Measurements from ENCODE around the gene CARD9.

Gene CARD9

DNA sequence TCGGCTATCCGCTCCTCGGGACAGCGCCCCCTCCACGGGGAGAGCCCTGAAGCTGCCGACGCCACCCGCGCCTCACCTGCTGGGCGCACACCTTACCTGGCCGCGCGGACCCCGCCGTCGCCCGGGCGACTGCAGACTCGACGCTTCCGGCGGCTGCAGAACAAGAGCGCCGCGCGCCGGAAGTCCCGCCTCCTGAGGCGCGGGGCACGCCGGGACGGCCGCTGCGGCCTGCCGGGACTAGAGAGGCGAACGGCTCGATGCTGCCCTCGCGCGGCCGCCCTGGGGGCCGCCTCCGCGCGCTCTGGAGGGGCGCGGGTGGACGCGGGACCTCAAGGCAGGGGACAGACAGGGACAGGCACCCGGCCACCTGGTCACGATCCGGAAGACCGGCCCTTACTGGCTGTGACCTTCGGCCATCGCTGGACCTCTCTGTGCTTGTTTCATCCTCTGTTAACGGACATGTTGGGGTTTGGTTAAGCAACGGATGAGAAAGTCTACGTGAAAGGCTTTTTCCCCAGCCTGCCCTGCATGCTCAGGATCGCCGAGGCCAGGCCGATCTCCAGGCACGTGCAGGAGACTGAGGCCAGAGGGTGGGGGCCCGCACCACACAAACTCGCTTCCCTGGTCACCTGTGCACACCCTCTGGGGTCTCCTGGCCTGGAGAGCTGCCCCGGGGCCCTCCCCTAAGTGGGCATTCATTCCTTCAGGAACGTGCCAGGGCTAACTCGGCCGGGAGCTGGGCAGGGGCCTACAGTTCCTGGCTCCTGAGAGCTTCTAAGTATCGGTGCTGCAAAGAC is 26.8 kb upstream of the CARD9 start, which contains the start of gene SNAPC4:
TSS of gene SNAPC4 (minus strand) at position 133 of the 797 bp plus-strand sequence. CDS start 1,742 bp downstream, outside the sequence.
- peak; percentile 95 for DNase-seq

DNA sequence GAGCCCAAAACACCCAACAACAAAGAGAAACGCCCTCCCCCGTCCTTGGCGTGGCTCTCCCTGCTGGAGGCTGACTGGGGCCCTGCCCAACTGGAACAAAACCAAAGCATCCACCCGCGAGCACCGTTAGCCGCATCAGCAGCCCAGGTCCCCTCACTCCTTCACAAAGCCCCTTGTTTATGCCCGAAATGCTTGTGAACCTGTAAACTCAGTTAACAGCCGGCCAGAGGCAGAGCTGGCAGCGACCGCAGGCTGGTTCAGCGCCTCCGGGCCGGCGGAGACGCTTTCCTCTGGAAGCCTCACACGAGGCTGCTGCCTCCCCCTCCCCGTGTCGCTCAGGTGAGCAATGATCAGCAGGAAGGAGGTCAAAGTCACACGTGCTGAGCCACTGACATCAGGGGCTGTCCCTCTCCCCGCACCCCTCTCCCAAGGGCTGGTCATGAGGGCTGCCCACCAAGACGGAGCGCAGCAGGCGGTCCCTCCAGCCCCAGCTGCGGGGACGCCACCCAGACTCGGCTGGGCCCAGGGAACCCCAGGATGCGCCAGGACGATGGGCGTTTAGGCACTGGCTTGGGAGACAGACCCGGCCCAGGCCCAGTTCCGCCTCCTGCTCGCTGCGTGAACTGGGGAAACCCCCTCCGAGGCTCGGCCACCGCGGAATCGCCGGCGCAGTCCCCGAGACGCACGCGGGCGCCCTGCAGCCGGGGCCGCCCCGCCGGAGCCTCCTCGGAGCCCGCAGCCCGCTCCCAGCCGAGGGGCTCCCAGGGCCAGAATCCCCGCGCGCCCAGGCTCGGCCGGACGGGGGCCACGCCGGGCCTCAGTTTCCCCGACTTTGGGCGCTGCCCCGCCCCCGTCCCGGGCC is 25.9 kb upstream of the CARD9 start:
- peak; percentile 54 for DNase-seq

DNA sequence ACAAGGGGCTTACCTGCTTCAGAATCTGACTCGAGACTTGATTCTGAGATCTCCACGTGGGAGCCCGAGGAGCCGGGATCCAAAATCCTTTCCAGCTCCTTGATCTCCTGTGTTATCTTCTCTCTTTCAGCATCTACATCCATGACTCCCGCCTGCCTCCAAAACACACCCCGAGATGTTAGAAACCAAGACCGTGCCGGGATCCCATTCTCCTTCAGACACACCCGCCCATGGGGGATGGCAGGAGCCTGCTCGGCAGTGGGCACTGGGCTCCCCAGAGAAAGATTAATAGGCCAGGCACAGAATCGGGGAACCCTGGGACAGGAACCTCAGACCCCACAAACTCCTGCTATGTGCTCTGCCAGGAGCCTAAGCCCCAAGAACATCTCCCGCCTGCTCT is 24.8 kb upstream of the CARD9 start:
- no peak for DNase-seq

DNA sequence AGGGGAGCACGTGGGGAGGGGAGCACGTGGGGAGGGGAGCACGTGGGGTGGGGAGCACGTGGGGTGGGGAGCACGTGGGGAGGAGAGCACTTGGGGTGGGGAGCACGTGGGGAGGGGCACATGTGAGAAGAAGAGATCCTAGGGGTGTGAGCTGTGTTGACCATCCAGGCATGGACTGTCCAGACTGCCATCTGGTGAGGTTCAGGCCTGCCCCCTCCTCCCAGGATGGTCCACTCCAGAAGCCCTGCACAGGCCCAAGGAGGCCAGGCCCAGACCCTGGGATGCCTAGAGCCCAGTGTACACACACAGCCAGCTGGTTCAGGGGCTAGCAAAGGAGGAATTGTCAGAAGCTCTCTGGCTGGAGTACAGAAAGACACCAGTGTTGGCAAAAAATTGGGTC is 24.2 kb upstream of the CARD9 start:
- no peak for DNase-seq

DNA sequence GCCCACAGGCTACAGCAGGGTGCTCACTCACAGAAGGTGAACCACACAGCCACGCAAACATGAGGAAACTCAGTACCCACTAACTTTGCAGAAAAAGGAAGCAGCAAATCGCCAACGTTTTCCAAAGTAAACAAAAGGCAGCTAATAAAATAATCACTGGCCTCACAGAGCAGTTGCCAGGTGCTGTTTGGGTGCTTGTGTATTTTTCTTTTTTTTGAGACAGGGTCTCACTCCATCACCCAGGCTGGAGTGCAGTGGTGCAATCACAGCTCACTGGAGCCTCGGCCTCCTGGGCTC is 22.7 kb upstream of the CARD9 start:
- no peak for DNase-seq

DNA sequence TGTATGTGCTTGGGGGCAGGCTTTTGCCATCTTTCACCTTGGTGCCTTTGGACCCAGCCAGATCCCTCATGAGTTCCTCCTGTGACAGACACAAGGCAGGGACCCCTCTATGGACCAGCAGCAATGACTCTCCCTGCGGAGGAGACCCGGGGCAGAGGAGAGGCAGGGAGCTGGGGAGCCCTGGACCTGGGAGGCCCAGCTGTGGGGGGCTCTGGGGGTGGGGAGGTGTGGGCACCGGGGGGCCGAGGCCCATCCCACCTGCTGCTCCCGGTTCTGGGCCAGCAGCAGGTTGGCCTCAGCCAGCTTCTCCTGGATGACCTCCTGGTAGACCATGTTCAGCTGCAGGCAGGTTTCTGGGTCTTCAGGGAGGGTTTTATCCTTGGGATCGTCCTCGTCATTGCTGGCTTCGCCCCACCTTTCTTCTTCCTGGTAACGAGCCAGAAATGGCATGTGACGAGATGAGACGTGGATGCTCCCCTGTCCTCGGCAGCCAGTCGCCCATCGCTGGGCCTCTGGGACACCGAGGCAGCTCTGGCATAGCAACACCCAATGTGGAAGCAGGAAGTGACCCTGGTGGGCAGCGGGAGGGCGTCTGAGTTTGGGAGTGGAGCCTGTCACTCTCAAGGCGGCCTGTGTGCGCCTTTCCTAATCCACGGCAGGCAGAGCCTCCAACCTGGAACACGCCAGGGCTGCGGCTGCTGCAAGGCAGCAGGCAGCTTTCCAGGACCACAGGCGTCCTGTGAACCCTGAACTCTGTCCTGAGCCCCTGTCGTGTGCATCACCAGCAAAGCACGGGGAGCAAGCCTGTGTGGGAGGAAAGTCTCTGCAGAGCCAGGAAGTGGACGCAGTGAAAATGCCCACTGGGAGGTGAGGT is 22.1 kb upstream of the CARD9 start:
- no peak for DNase-seq

DNA sequence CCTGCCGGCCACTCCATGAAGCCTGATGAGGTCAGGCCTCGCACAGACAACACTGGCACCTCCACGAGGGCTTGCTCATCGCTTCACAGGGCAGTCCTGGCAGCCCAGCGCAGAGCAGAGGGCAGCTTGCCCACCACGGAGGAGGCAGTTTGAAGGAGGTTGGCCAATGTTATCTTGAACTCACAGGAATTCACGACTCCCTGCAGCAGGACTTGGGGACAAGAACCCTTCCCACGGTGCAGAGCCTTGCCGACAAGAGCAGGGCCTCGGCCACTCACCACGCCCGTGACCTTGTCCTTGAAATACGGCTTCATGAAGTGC is 21.5 kb upstream of the CARD9 start:
- DNase-seq, result no peak

DNA sequence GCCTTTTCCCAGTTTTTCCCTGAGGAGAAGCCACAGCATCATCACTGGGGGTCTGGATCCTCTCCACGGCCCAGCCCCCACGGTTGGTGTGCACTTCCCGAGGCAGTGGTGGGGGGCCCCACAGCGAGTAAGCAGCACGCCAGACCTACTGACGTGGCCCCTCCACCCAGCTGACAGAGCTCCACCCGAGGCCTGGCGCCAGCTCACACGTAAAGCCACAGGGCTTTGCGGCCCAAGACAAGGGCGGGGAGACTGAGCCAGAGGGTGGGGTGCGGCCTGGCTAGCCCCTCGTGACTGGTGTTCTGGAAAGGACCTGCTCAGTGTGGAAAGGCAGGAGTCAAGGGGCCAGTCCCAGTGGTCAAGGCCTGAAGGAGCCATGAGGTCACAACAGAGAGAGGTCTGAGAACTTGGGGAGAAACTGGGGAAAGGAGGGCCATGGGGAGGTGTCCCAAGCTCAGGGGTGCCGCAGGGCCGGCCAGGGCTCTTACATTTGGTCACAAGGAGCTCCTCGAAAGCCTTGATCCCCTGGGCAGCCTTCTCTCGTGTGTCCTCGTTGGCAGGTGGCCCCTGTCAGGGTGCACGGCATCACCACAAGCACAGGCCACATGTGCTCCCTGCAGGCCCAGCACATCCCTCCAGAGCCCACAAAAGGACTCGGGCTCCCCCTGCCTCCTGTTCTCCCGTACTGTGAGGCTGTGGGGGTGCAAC is 21.0 kb upstream of the CARD9 start:
- DNase-seq, result no peak

DNA sequence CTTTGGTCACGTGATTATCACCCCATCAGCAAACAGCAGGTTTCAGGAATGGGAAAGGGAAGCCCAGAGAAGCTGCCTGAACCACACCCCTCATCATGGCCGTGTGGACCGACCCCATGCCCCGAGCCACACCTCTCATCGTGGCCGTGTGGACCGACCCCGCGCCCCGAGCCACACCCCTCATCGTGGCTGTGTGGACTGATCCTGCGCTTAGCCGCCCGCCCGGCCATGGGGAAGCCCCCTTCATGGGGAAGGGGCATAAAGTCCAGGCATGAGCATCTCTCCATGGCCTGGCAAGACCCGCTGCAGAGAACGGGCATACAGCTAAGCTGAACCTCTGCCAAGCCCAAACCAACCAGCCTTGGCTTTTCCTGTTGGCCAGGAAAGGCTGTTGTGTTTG is 20.1 kb upstream of the CARD9 start:
- DNase-seq, result no peak

DNA sequence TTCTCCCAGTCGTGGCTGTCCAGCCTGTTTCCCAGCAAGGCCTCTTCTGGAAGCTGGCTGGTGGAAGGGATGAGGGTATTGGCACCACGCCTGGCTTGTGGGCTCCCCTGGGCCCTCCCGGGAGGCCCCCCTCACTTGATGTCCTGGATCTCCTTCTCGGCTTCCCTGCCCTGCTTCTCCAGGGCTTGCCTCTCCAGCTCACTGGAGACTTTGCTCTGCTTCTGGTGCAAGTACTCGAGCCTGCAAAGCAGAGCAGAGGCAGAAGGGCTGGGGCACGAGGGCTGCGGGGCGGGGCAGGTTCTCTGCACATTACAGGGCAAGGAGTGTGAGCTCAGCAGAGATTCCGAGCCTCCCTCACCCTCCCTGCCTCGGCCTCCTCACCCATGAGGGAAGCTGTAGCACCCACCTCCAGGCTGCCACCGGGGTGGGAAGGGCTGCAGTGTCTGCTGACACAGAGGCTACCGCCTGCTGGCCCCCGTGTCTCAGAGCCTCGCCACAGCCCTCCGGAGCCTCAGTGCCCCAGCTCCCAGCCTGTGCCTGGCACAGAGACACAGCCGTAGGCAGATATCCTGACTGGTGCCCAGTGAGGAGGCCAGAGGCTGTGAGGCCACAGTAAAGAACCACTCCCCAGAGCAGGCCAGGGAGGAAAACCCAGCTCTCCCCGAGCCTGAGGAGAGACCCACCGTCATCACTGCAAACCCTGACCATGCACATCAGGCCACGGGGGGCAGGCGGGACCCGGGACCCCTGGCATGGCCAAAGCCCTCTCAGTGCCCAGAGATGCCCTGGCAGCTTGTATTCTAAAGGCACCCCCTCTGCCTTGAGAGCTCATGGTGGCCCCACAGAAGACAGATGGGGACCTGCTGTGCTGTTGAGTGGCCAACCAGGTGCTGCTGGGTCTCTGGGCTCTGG is 19.3 kb upstream of the CARD9 start:
- no peak for DNase-seq

DNA sequence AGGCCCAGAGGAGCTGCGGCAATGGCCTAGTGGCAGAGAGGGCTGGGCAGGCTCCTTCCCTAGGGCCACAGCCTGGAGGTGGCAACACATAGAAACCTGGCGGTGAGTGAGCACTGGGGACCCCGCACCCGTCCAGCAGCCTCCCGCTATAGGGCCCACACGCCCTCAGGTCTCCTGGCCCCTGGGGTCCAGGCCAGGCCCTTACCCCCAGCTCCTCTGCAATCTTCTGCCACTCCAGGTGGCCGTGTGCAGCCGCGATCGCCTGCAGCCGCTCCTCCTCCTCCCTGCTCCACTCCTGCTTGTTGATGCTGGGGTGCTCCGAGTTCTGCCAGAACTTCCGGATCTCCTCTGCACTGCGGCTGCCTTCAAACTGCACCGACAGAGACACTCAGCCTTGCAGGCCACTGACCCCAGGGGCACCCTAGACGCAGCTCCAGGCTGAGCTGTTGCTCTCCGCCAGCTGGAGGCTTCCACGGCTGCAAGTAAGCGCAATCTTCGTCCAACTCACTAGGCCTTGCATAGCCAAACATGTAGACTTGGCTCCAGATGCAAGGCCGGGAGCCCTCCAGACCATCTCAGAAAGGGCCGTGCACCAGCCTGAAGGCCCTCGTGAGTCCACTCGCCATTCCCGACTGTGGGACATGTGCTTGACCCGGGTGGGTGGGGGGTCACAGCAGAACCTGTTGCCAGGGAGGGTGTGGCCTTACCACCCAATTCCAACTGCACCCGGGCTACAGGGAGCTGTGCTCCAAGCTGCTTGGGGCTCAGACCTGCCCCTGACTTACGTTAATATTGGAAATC is 18.5 kb upstream of the CARD9 start:
- no peak for DNase-seq

DNA sequence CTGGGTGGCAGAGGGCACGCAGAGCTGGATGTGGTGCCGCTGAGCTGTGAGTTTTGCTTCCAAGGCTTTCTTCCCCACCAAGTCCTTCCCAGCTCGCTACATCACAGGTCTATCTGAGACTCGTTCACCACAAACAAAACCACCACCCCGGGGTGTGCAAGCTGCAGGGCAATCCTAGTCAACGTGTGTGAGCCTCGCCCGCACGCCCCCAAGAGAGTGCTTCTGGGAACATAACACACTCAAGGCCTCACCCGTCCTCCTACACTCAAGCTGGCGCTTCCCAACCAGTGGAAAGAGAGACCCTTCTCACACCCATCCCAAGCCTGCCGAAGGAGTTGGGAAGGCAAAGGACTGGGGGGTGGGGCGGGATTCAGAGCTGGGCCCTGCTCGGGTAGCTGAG is 15.9 kb upstream of the CARD9 start:
- no peak for DNase-seq

DNA sequence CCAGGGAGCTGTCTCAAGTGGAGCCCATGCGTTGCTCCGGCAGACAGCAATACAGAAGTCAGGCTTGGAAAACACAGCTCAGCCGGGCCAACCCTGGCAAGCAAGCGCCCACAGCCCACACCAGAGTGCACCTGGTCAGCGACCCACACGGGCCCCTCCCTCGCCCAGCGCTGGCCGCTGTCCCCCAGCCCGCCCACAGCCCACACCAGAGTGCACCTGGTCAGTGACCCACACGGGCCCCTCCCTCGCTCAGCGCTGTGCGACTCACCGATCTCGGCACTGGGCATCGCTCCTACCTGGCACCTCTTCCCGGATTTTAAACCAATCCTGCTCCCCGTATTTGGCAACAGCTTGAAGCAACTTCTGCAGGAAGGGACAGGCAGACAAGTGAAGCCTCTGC is 13.7 kb upstream of the CARD9 start:
- DNase-seq, result no peak

DNA sequence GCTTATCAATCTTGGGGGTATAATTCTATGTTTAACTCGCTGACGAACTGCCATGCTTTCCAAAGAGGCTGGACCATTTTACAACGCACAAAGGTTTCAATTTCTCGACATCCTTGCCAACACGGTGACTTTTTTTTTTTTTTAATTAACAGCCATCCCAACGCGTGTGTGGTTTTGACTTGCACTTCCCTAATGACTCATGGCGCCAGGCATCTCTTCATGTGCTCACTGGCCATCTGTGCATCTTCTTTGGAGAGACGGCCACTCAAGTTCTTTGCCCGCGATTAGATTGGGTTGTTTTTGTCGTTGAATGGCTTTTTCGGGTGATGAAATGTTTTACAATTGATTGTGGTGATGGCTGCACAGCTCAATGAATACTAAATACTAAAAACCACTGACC is 12.5 kb upstream of the CARD9 start:
- DNase-seq, result peak; percentile 54

DNA sequence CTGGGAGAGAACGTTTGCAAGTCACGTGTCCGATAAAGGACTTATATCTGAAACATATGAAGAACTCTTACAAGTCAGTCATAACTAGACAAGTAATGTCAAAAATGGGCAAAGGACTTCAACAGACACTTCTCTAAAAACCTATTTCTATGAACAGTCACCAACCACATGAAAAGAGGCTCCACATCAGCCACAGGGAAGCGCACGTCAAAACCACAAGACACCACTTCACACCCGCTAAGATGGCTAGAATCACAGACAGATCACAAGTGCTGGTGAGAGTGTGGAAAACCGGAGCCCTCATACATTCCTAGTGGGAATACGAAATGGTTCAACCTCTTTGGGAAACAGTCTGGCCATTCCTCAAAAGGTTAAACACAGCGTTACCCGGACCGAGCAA is 11.5 kb upstream of the CARD9 start:
- DNase-seq, result no peak

DNA sequence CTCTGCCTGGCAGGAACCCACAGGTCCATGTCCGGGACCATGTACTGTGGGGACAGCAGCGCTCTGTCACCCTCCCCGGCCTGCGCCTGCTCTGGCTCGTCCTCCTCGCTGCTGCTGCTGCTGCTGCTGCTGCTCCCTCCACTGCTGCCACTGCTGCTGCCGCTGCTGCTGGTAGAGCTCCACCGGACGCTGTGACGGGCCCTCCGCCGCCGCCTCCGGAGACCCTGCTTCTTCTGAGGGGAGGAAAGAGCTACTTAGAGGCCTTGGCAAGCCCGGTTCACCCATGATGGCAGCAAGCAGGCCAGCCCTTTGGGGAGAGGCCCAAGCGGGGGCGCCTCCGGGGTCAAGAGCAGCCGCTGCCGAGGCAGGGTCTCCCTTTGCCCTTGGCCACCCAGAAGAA is 10.0 kb upstream of the CARD9 start:
- no peak for DNase-seq

DNA sequence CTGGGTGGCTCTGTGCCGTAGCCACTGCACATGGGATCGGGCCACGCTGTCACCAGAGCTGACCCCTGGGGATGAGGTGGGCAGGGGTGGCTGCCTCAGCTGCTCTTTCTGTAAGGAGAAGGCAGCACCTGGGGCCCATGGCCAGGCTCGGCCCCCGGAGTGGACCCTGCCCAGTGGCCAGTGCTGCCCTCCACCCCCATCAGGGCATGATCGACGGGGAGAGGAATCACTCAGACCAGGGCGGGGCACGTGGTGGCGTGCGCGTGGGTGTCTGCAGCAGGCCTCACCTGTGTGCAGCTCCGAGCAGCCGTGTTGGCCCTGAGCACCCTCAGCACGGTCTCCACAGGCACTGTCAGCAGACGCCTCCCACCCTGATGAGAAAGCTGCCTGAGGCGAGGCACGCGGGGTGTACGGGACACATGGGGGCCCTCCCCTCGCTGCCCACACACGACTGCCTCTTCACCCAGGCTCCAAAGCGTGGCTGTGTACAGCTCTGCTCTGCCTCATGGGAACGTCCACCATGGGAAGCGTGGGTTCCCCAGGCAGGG is 8.6 kb upstream of the CARD9 start:
- DNase-seq, result no peak

DNA sequence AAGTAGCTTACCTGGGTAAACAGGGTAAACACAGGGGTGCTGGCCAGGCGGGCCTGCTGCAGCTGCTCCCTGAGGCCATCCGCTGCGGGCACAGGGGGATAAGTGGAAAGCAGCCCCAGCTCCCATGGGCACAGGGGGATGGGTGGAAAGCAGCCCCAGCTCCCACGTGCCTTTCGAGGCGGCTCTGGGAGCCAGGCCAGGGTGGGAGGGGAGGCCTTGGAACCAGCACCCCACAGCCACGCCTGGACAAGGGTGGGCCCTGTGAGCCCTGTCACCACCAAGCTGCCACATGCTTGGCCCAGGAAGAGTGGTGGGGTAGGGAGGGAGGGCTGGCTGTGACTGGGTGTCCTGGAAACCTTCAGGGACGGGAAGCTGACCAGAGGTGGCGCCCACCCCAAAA is 7.8 kb upstream of the CARD9 start:
- no peak for DNase-seq

DNA sequence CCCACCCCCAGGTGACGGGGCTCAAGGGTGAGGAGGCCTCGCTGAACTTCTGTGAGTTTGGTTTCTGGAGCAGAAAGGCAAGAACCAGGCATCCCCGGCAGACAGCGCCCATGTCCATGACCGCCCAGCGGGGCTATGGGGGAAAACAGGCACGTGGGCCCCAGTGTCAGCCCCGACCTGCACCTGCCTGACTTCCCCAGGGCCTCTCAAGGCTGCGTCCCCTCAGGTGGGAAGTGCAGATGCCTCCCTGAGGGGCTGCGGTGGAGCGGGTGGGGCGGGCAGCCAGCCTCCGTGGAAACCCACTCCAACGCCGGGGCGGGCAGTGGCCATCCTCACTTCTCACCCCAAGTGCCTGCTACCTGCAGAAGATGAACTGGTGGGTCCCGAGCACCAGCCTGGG is 6.9 kb upstream of the CARD9 start:
- no peak for DNase-seq

DNA sequence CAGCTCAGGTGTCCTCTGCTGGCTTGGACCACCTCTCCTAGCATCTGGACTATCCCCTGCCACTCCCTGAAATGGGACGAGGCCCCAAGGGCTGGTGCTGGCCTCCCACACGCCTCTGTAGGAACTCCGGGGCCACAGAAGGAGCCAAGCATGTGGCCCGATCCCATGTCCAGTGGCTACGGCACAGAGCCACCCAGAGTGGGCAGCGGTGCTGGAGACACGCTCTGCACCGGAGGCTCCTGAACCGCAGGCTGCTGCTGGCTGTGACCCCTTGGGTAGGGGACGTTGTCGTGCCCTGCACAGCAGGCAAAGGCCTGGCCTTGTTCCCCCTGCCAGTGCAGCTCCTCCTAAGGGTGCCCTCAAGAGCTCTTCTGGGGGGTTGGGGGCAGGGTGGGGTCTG is 6.4 kb upstream of the CARD9 start:
- DNase-seq, result no peak

DNA sequence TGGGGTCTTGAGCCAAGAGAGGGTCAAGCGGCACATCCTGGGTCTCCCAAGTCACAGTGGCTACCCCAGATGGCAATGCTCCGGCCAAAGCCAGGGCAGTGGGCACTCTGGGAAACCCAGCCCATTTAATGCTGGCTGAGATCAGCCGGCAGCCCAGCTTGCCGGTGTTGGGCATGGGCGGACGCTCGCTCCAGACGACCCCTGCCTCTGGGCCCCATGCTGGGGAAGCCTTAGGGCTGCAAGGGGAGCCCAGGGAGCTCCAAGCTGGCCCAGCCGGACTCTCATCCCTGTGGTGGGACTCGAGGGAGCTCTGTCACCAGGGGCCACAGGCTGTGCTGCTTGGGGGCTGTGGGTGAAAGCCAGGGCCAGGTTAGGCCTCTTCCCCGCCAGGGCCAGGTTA is 5.9 kb upstream of the CARD9 start:
- no peak for DNase-seq

Data from suppressor macrophage treated with lipopolysaccharide for 4 hours (primary cell).